Measurements from ENCODE around the gene NUSAP1. TPM values are rescaled to one million over a fixed set of nuclear protein-coding genes. Genes with fewer than 3 reads are reported as not detected.

Gene NUSAP1
- total and polyA plus RNA-seq, 10 of the 15 experiments (the other 5 are each of a cell fraction or from before 2014, with no cell fraction given), result 158 to 315 (median 229) TPM

DNA sequence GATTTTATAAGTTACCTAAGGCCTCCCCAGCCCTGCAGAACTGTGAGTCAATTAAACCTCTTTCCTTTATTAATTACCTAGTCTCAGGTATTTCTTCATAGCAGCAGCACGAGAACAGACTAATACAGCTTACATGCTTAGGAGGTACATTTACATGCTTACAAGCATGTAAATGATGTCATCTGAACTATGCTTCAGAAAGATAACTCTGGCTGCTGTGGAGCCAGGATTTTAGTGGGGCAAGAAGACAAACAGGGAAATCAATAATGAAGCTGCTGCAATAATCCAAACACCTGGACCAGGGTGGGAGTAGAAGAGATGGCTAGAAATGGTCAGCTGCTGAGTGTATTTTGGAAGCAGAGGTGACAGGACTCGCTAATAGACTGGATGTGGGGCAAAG is 60.0 kb downstream of the NUSAP1 start:
- Histone ChIP-seq H3K4me1 (ENCODE audit: control insufficient read depth, insufficient read depth, low read length) (peaks cover 4% of the 10 kb centered on the region; the same call in 1 of the 2 replicates), H3K36me3 (ENCODE audit: control insufficient read depth in 2 of 2, insufficient read depth in 2 of 2, low read length in 1 of 2) (peaks cover 0 to 12% of the 10 kb centered on the region in 2 experiments; a peak in 1 of 4 replicates), H3K9me3 (replicated peaks; ENCODE audit: control insufficient read depth, insufficient read depth, low read length) (no peaks in the 10 kb centered on the region), H2AFZ (ENCODE audit: control insufficient read depth, low read depth, low read length) (no peak overlapping the region), H3K79me2 (ENCODE audit: control insufficient read depth, insufficient read depth, low read length) (no peaks in the 10 kb centered on the region), H3K27me3 (replicated peaks in 1 of 2; ENCODE audit: control insufficient read depth in 2 of 2, insufficient read depth in 2 of 2, low read length in 1 of 2) (no peaks in the 10 kb centered on the region), H3K27ac (ENCODE audit: control insufficient read depth, insufficient read depth) (no peak overlapping the region), H3K4me2 (ENCODE audit: control insufficient read depth, insufficient read depth) (no peak overlapping the region), H3K9ac (ENCODE audit: control insufficient read depth, insufficient read depth, low read length) (no peak overlapping the region), H4K20me1 (ENCODE audit: control insufficient read depth, insufficient read depth) (no peaks in the 10 kb centered on the region), H3K4me3 (no peak overlapping the region)
- WGBS (ENCODE audit: insufficient coverage, insufficient replicate concordance, low lambda C conversion rate, missing lambda C conversion rate), result 96% methylated on average over 2 of the region's 2 CpGs
- ATAC-seq (no peak), DNase-seq (ENCODE audit: low read depth, low spot score) (no peak), FAIRE-seq (no peak)
- ChIA-PET CTCF (no interaction called here), SMC1A (ENCODE audit: uncharacterized antibody, unreplicated experiment) (interaction anchor here (0.6 kb wide), 1 partner anchor 586 kb away, joined by 4 read pairs; no protein-coding TSS in a partner anchor), POLR2A (no interaction called here), RAD21 (ENCODE audit: unreplicated experiment) (interaction anchor here (0.6 kb wide), 1 partner anchor 19 kb away, joined by 3 read pairs; no protein-coding TSS in a partner anchor)
- in situ Hi-C loops (cut with MboI), result no loop called here
- intact Hi-C loops (cut with micrococcal nuclease; ENCODE audit: unreplicated experiment), result no loop called here
- BruUV-seq (replicated peaks), result no TSS peak
- TF ChIP-seq EP300 (IDR thresholded peaks at IDR 0.05; ENCODE audit: borderline replicate concordance in 1 of 2, control insufficient read depth in 1 of 2, low read depth in 2 of 2, low read length in 2 of 2) (no peak), SIN3A (IDR thresholded peaks at IDR 0.05; ENCODE audit: low read depth, low read length) (no peak), RBBP5 (conservative IDR thresholded peaks at IDR 0.05) (no peak), ZNF384 (IDR thresholded peaks at IDR 0.05; ENCODE audit: borderline replicate concordance, low read depth, low read length) (no peak), NFIC (IDR thresholded peaks at IDR 0.05; ENCODE audit: low read depth, low read length) (no peak), BCL11A (IDR thresholded peaks at IDR 0.05; ENCODE audit: low read depth, low read length) (no peak), STAT3 (IDR thresholded peaks at IDR 0.05; ENCODE audit: low read depth, low read length) (no peak), SUPT20H (IDR thresholded peaks at IDR 0.05; ENCODE audit: borderline replicate concordance, control insufficient read depth, low read depth, low read length) (no peak), CBX3 (IDR thresholded peaks at IDR 0.05; ENCODE audit: borderline replicate concordance, low read depth) (no peak), LARP7 (IDR thresholded peaks at IDR 0.05) (no peak), E4F1 (IDR thresholded peaks at IDR 0.05; ENCODE audit: borderline replicate concordance, partially characterized antibody) (no peak), SKIL (IDR thresholded peaks at IDR 0.05; ENCODE audit: low read depth, poor library complexity, severe bottlenecking) (no peak), BRCA1 (IDR thresholded peaks at IDR 0.05; ENCODE audit: low read depth, low read length) (no peak)
- TF ChIP-seq, protein P1, sequence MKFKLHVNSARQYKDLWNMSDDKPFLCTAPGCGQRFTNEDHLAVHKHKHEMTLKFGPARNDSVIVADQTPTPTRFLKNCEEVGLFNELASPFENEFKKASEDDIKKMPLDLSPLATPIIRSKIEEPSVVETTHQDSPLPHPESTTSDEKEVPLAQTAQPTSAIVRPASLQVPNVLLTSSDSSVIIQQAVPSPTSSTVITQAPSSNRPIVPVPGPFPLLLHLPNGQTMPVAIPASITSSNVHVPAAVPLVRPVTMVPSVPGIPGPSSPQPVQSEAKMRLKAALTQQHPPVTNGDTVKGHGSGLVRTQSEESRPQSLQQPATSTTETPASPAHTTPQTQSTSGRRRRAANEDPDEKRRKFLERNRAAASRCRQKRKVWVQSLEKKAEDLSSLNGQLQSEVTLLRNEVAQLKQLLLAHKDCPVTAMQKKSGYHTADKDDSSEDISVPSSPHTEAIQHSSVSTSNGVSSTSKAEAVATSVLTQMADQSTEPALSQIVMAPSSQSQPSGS (IDR thresholded peaks at IDR 0.05; ENCODE audit: low read length), result no peak
- TF ChIP-seq, protein P2, sequence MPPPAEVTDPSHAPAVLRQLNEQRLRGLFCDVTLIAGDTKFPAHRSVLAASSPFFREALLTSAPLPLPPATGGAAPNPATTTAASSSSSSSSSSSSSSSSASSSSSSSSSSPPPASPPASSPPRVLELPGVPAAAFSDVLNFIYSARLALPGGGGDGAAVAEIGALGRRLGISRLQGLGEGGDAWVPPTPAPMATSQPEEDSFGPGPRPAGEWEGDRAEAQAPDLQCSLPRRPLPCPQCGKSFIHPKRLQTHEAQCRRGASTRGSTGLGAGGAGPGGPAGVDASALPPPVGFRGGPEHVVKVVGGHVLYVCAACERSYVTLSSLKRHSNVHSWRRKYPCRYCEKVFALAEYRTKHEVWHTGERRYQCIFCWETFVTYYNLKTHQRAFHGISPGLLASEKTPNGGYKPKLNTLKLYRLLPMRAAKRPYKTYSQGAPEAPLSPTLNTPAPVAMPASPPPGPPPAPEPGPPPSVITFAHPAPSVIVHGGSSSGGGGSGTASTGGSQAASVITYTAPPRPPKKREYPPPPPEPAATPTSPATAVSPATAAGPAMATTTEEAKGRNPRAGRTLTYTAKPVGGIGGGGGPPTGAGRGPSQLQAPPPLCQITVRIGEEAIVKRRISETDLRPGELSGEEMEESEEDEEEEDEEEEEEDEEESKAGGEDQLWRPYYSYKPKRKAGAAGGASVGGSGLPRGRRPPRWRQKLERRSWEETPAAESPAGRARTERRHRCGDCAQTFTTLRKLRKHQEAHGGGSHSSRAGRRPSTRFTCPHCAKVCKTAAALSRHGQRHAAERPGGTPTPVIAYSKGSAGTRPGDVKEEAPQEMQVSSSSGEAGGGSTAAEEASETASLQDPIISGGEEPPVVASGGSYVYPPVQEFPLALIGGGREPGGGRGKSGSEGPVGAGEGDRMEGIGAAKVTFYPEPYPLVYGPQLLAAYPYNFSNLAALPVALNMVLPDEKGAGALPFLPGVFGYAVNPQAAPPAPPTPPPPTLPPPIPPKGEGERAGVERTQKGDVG (CRISPR knock-in tag; IDR thresholded peaks at IDR 0.05), result no peak

Data from GM12878 (cell line).